Kidney epithelial cell (primary cell): ENCODE measurements around the gene SH2B2. TPM values are rescaled to one million over a fixed set of nuclear protein-coding genes. Genes with fewer than 3 reads are reported as not detected.

Source experiments
- DNase-seq: peaks from one replicate; pipeline ENCODE4 v3.0.0-alpha.2; 2010; ENCODE audit warnings: low read depth
- H3K27me3 ChIP-seq: 2 replicates; pipeline ENCODE4 v1.6.0; 2011; ENCODE audit warnings: low read length; ENCODE audit not compliant: control insufficient read depth, insufficient read depth
- H3K36me3 ChIP-seq: 2 replicates; pipeline ENCODE4 v1.5.1; 2011; ENCODE audit warnings: low read length; ENCODE audit not compliant: control insufficient read depth, insufficient read depth
- H3K4me3 ChIP-seq: 2 replicates; pipeline ENCODE4 v1.5.1; 2011; ENCODE audit warnings: low read depth, mild to moderate bottlenecking, control low read depth, low read length
- CTCF ChIP-seq: IDR thresholded peaks from 2 replicates; pipeline ENCODE4 v1.5.1; 2011; ENCODE audit warnings: mild to moderate bottlenecking, moderate library complexity, low read length, control low read depth, inconsistent platforms; ENCODE audit not compliant: insufficient read depth, poor library complexity, severe bottlenecking
- total RNA-seq: library from RNA; depleted of rRNA; stranded (reverse); fragments of >200 nt; gene quantifications from 2 replicates; pipeline ENCODE4 v1.2.3, GENCODE V29; 2015

Gene SH2B2
- total RNA-seq, 1 donor from 2014 or later, result 10.0 TPM

- DNase-seq, result no peak
- Histone ChIP-seq H3K36me3 (no peaks in the 10 kb centered on the region), H3K4me3 (peak overlapping the region; percentile 79), H3K27me3 (peaks cover 6% of the 10 kb centered on the region)
- TF ChIP-seq CTCF, result no peak
These were observed 1.3 kb downstream of the SH2B2 start for GRCh38 chr7:102287981-102288278.

GRCh38 chr7:102288285-102288930 lies 1.7 kb downstream of the SH2B2 start:
- DNase-seq, result no peak

GRCh38 chr7:102289057-102289456 lies 2.4 kb downstream of the SH2B2 start:
- no peak for TF ChIP-seq CTCF
- DNase-seq, result no peak
- H3K36me3 ChIP-seq, result no peaks in the 10 kb centered on the region
- no peak overlapping the region for H3K4me3 ChIP-seq
- H3K27me3 ChIP-seq, result peaks cover 8% of the 10 kb centered on the region

More at GRCh38 chr7:102288285-102288930, 1.7 kb downstream of the SH2B2 start:
- Histone ChIP-seq H3K36me3 (no peaks in the 10 kb centered on the region), H3K27me3 (peaks cover 6% of the 10 kb centered on the region), H3K4me3 (peak overlapping the region; percentile 79)
- no peak for TF ChIP-seq CTCF

GRCh38 chr7:102291056-102291915 lies 4.6 kb downstream of the SH2B2 start:
- Histone ChIP-seq H3K27me3 (peaks cover 2% of the 10 kb centered on the region), H3K4me3 (no peak overlapping the region), H3K36me3 (no peaks in the 10 kb centered on the region)
- no peak for TF ChIP-seq CTCF
- DNase-seq, result no peak

GRCh38 chr7:102291916-102292267 lies 5.2 kb downstream of the SH2B2 start:
- no peak for DNase-seq
- no peak for TF ChIP-seq CTCF
- Histone ChIP-seq H3K4me3 (no peak overlapping the region), H3K36me3 (no peaks in the 10 kb centered on the region), H3K27me3 (peaks cover 2% of the 10 kb centered on the region)
